GM21825 (cell line): ENCODE measurements around the gene DAAM1.

Experiments
- ATAC-seq: cut with Tn5 transposase; IDR thresholded peaks from one replicate; pipeline ENCODE4 v1.9.1; 2021; ENCODE audit warnings: mild to moderate bottlenecking, moderate library complexity; ENCODE audit not compliant: unreplicated experiment

The DAAM1 gene

DNA sequence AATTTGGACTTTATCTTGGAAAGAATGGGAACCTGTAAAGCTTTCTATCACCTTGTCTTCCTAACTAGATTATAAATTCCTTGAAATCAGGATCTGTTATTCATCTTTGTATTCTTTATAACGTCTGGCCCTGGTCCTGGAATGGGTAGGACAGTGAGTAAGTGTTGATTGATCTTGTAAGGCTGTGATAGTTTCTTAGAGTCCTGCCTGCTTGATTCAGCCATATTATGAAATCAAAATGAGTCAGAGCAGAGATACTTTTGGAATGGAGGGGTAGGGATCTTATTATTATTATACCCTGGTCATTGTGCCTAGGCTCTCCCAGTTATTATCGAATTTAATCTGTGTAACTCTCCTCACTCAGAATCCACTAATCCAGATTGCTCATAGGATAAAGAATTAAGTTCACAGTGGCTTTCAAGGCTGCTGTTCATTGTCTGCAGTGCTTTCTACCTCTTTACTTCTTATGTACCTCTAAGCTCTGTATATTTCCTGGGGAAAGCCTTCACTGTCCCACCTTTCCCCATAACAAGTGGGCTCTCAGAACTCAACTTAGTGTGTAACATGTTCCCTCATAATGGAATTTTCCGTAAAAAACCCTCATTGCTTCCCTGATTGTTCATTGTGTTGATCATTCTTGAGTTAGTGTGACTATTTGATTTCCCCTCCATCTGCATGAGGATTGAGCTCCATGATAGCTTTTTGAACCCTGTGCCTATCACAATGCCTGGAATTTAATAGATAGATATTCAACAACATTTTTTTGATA lies 93.3 kb downstream of the DAAM1 start:
- no peak for ATAC-seq

DNA sequence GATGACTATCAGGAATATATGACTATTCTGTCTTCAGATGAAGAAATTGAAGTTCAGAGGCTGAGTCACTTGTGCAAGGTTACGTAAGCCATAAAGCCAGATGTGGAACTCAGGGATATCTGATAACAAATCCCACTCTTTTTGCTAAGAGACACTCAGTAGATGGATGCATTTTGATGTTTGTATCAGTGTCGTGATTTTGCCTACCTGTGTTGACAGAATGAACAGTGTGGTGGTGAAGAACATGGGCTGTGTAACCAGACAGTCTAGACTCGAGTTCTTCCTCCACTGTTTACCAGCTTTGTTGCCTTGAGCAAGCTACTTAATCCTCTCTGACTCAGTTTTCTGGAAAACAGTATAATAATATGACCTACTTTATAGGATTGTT lies 93.9 kb downstream of the DAAM1 start:
- ATAC-seq, result no peak

DNA sequence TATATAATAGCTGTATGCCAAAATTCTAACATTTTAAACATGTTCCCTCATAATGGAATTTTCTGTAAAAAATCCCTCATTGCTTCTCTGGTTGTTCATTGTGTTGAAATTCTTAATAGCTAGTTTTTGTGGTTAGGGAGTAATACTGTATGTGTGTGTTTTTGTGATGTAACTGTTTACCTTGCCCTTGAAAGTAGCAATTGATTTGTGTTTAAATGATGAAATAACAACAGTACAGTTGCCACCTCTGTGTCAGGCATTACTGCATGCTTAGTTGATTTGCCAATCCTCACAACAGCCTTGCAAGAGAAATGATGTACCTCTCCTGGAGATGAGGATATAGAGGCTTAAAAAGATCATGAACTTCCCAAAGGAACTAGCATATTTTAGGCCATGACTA lies 94.9 kb downstream of the DAAM1 start:
- ATAC-seq, result no peak

DNA sequence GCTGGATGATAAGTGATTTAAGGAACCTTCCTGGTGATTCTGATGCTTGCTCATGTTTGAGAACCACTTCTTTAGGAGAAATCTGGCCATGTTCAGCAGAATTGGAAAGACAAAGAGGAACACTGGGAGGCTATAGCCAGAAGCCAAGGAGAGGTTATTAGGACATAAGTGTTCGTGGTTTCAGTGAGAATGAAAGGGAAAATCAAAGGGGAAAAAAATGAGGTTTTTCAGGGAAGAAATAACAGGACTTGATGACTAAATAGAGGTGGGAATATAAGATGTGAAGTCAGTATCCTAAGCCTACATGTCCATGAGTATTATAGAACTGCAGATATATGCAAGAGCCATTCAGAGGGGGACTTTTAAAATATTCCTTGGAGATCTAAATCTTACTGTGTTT lies 95.6 kb downstream of the DAAM1 start:
- ATAC-seq, result no peak

DNA sequence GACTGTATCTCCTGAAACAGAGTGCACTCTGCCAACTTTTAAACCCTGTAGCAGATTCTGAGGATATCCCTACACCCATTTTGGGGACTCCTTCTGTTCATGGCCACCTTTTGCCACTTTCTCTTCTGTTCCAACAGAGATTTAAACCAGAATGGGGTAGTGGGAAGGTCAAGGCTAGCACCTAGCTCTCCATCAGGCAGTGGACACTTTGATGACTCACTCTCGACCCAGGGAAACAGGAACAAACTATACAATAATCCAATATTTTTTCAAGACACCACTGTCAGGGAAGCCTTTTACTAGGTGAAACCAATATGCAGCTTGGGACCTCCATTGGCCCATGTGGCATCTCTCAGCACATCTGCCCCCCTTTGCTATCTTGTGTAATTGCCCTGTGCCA lies 103.6 kb downstream of the DAAM1 start:
- ATAC-seq, result no peak

DNA sequence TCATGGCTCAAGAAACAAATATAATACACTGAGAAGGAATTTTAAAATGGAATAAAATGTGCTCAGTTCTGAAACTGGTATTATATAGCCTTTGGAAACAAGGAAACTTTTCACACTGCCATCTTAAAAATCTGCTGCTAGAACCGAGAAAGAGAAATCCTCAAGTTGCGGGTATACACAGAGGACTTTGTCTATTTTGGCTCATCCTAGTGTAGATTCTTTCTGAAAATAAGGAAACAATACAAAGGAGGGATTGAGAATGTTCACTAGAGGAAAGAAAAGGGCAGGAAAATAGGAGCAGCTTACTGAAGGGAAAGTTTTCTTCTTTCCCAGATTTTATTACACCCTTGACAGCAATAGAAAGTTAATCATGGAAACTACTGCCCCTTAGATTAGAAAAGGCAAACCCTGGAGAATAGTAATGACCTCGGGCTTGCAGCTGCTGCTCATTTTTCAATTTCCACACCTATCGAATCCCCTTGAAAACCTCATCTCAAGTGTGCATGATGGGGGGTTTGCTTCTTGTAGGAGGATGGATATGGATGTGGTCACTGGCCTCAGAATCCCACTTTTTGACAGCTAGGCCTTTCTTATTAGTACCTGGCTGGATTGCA lies 104.6 kb downstream of the DAAM1 start:
- ATAC-seq, result no peak

DNA sequence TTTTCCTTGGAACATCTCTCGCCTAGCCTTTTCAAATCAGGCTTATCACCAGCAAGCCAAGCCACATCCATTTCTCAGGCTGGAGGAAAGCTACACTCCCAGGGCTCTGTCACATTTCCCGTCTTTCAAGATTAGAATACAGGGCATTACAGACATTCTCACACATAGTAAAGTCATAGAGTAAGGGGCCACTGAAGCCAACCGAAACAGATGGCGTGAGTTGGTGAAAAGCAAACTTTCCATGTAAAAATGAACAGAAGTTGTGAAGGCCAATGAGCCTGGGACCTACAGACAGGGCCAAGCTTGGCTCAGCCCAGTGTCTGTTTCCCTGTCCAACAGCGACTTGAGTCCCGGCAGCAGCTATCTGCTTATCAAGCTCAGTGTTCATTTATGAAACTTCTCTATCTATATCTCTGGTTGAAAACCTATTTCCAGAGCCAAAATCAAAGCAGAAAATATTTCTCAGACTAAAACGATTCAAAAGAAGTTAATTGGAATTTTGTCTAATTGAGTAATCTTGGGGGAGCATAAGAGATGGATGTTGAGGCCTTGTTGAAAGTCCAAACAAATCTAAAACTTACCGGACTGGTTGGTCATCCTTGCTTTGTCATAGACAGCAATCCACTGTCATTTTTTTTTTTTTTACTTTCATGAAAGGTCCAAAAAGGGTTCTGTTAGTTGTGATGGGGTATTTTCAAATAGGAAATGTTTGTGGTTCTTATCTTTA lies 105.6 kb downstream of the DAAM1 start:
- ATAC-seq, result no peak

DNA sequence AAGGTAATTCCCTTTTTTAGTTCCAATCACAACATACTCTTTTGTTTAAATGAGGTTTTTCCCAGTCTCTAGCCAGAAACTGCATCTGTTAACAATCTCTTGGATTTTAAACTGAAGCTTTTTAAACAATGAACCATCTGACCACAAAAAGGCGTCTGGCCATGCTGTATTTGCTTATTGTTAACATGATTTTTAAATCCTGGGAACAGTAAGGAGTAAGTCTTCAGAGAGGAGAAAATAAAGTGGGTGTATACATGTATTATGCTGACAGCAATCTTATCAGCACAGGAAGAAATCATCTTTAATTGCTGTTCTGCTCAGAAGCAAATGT lies 106.2 kb downstream of the DAAM1 start:
- ATAC-seq, result no peak

DNA sequence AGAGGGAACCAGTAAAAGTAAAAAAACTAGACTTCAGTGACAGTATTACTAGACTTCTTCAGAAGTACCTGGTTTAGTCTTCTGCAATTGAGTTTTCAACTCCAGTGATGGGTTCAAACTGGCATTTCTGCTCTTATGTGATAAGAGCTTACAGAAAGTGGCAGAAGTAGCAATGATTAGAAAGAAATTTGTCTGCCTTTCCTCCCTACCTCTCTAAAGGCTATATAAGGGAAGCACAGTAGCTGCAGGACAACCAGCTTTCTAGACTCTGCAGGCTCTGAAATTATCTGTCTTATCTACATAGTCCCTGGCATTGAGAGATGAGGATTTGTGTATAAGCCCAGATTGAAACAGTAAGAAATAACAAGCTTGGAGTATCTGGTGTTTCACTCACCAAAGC lies 107.5 kb downstream of the DAAM1 start:
- no peak for ATAC-seq

DNA sequence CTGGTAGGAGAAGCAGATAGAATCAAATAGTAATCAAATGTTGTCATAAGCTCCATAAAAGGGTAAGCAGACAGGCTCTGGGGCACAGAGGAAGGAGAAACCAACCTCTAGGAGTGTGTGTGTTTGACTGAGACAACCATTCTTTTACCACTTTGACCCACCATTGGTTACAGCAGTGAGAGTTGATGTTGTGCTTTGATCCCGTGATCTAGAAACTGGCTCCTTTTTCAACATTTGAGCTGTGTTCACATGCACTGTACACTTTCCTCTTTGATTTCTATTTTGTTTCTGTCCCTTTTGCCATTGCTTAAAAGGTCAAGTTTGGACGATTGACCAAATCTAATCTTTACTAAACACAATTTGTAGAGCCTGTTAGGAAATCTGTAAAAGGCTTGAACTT lies 108.0 kb downstream of the DAAM1 start:
- ATAC-seq, result no peak

DNA sequence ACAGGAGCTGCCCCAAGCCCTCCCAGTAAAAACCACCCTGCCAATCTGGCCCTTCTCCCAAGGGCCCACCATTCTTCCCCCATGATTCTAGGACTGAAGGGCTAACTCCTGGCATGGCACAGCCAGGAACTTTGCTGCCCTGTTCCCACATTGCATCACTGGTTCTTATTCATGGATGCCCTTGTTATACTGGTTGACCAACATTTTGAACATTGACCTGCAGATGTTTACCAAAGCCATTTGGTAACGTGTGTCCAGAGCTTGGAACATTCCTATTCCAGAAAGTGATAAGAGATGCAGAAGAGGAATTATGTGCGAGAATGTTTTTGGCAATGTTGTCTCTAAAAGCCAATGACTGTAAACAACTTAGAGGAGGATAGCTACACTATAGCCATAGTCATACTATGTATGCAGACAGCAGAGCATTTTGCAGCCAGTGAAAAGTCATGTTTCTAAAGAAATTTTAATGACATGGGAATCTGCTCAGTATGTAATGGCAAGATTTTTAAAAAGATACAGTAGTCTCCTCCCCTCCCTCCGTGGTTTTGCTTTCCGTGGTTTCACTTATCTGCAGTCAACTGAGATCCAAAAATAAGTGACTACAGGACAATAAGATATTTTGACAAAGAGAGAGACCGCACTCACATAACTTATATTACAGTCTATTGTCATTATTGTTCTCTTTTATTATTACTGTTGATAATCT lies 108.8 kb downstream of the DAAM1 start:
- ATAC-seq, result no peak

DNA sequence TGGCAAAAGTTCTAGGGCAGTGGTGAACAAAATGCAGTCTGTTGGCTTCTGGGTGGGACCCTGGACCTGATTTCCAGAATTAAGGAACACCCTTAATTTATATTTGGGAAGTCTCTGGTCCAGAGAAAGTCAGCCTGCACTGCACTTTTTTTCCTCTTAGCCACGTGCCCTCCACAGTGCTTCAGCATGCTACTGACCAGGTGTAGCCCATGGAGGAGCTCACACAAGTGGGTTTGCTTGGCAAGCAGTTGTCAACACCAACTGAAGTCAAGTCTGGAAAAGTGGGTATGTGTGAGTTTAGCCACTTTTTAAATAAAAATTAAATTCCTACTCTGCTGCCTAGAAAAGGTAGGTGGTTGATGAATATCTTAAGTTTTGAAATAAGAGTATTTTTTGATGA lies 111.3 kb downstream of the DAAM1 start:
- ATAC-seq, result no peak

DNA sequence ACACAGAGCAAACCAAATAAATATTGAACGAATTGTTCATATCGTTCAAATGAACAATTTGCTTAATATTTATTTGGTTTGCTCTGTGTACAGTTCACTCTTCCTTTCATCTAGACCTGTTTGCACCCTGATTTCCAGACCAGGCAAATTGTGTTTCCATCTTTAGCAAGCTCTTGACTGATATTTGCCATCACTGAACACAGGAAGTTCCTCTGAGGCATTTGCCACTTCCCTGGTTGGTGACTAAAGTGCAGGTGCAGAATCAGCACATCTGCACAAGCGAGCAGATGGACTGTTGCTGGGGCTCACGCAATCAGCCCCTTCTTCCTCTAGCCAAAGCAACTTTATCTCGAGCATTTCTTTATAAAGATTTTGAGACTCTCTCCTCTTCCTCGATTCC lies 112.9 kb downstream of the DAAM1 start:
- ATAC-seq, result peak; percentile 82

DNA sequence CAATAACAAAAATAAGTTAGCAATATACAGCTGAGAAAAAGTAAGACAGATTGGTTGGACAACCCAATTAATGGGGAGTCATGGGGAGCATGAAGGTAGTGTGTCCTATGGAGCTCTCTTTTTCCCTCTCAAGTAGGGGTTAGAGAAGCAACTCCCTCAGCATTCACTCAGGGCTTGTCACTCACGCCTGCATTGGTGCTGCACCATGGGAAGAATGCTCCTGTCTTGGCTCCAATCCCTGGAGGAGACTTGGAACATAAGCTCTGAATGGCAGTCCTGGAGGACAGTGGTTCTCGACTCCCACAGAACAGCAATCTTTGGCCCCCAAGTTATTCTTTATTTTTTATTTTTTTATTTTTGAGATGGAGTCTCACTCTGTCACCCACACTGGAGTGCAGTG lies 113.8 kb downstream of the DAAM1 start:
- no peak for ATAC-seq

DNA sequence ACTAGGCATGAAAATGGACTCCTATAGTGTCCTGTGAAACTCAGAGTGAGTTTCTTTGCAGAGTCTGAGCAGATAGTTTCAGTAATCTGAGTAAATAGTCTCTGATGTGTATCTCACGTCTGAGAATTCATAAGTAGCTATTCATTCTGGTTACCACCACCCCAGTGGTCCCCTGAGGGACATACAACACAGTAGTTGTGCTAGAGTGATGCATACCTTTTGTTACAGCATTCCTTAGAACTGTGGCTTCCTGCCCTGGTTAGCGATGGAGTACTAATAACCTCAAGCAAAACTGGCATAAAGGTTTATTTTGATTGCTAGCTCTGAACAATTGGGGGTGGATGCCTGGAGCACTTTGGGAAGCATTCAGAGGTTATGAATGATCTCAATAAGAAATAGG lies 114.7 kb downstream of the DAAM1 start:
- ATAC-seq, result no peak

DNA sequence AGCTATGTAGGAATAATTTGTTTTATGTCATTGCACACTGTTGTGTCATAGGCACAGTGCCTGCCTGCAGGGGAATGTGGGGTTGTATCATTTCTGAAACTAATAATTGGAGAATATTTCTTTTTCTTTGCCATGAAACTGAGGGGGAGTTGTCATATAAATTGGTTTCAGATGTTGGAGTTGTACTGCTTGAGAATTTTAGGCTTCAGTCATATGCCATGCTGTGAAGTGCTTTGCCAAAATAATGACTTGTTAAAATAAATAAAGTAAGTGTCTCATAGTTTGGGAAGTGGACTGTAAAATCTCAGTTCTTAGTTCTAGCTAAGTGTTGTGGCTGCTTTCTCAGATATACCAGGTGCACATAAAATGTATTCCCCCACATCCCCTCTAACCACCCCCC lies 116.8 kb downstream of the DAAM1 start:
- no peak for ATAC-seq

DNA sequence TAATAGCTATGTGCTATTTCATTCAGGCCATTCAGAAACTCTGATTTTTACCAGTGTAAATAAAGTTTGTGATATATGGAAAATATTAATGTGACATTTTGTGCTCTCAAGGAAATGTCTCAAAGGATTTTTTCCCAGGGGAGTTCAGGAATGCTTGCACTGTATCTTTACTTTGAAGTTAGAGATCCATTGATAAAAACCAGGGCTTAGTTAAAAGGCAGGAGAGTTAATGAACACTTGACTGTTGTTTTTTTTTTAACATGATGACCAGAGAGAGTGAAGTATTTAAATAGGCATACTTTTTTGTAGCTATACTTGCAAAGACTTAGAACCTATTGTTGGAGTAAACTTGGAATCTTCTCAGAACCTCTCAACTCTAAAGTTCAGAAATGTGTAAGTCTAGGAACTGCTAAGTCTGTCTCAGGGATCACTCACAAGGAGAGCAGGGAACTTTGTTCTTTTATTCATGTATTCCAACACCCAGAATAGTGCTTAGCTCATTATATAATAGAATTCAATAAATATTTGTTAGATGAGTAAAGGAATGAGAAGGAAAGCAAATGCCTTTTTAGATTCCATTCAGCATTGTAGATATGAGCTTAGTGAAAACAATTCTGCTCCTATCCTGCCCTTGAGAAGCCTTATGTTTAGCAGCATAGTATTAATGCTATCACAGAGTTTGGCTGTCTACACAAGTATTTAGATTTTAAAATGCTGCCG lies 117.5 kb downstream of the DAAM1 start:
- ATAC-seq, result no peak

DNA sequence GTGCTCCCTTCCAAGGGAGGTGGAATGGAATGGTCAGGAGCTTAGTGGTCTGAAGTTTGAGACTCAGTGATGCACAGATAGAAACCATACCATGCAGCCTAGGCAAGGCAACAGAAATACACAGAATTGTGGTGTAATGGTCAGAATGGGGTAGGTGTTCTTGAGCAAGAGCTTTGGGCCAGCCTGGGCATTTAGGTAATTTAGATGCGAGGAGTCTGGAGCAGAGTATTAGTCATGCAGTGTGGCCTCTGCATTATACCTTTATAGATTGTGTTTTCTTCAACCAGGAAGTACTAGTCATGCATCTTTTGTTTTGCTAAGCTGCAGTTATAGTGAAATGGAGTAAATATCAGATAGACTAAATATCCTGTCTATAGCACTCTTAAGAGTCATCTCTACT lies 118.3 kb downstream of the DAAM1 start:
- ATAC-seq, result no peak

DNA sequence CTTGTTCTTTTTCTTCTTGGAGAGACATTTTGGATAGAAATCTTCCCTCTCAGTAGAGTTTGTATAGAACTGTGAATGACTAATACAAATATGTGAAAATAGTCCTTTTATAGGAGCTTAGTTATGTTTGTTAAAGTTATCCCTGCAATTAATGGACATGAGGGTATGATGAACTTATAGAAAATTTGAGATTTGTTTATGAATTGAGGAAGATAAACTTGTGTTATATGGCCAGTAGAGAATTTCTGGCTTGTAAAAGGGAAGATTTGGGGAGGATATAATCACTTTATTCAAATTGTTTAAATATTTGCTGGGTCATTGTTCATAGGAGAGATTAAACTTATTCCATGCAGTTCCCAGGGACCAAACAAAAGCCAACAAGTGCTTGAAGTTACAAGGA lies 119.6 kb downstream of the DAAM1 start:
- no peak for ATAC-seq

DNA sequence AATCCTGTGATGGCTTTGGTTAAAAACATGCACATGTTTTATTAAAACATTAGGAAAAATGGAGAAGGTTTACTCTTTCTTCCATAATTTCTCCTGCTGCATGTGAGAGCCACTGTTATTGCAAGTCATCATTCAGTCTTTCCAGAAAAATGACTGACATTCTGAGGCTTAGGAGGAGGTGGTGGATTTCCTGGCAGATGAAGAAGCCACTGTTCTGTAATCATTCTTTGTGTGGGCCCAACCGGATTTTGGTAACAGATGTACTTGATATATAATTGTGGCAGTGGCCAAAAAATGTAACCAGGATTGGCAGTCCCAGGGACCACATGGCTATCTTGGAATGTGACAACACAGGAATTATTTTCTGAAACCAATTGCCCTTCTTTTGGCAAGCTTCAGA lies 120.2 kb downstream of the DAAM1 start:
- no peak for ATAC-seq

DNA sequence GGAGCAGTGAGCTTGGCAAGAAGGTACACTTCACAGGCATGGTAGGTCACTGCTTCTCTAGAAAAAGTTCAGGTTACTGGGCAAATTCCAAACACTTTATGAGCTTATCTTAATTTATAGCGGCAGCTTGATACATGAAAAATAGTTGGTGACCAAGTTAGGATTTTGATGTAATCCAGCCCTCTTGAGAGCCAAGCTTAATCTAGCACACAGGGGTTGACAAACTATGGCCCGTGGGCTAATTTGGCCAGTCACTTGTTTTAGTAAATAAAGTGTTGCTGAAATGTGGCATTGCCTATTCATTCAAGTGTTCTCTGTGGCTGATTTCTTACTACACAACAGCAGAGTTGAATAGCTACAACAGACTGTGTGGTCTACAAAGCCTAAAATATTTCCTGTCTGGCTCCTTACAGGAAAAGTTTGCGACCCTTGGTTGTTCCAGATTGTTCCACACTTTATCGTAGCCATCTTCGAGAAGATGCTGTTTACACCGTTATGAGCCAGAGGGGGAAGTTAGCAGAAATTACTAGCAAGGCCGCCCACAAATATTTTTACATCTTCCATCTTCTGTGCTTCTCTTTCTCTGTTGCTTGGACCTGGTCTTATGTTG lies 120.9 kb downstream of the DAAM1 start:
- ATAC-seq, result no peak
